ENCODE data around the gene CDHR3.
A peak's percentile ranks its signal among the peaks of the same experiment; 100 is the strongest.
"Not testable (repeated sequence)": the region's sequence is repeated elsewhere in the genome, so short reads cannot be mapped to it uniquely, and the experiment has no call there.

CDHR3 gene

DNA sequence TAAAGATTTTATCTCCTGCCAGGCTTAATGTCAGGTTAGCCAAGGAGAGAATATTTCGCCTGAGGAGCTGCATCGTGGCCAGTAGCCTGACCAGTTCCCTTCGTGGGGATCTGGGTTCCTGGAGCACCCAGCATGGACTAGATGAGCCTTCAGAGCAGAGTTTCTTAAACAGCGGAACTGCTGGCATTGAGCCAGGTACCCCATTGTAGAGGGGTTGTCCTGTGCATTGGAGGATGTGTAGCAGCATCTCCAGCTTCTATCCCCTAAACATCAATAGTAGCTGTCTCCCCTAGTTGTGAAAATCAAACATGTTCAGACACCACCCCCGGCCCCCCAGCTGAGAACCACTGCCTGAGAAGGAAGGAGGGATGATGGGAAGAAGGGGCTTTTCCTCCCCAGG, 36.2 kb downstream of the CDHR3 start:
- TF ChIP-seq, protein P1, sequence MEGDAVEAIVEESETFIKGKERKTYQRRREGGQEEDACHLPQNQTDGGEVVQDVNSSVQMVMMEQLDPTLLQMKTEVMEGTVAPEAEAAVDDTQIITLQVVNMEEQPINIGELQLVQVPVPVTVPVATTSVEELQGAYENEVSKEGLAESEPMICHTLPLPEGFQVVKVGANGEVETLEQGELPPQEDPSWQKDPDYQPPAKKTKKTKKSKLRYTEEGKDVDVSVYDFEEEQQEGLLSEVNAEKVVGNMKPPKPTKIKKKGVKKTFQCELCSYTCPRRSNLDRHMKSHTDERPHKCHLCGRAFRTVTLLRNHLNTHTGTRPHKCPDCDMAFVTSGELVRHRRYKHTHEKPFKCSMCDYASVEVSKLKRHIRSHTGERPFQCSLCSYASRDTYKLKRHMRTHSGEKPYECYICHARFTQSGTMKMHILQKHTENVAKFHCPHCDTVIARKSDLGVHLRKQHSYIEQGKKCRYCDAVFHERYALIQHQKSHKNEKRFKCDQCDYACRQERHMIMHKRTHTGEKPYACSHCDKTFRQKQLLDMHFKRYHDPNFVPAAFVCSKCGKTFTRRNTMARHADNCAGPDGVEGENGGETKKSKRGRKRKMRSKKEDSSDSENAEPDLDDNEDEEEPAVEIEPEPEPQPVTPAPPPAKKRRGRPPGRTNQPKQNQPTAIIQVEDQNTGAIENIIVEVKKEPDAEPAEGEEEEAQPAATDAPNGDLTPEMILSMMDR (IDR thresholded peaks at IDR 0.05; ENCODE audit: low read depth, low read length, missing control alignments): no peak
- H3K4me3 ChIP-seq (ENCODE audit: low read depth, low read length): no peak overlapping the region
- DNase-seq (ENCODE audit: low read depth): no peak
- in situ Hi-C loops (cut with HindIII; ENCODE audit: low sequenced_read_pairs): no loop called here

DNA sequence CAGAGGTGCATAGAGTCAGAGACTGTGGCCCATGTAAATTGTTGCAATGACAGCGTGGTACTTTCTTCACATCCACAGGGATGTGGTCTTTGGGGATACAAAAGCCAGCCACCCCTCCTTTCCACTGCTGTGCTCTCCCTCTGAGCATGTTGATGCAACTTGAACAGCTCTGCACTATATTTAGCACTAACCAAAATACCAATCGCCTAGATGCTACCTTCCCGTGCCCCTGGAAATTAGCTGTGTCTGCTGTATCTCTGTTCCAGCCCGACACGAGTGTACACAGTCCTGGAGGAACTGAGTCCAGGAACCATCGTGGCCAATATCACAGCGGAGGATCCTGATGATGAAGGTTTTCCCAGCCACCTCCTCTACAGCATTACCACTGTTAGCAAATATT, 38.1 kb downstream of the CDHR3 start:
- no peak for DNase-seq (ENCODE audit: low read depth)
- in situ Hi-C loops (cut with HindIII; ENCODE audit: low sequenced_read_pairs): loop anchor here (25.0 kb wide), 1 partner anchor 239 kb away; no protein-coding TSS in a partner anchor
- no peak overlapping the region for H3K4me3 ChIP-seq (ENCODE audit: low read depth, low read length)
- TF ChIP-seq, protein P1 (IDR thresholded peaks at IDR 0.05; ENCODE audit: low read depth, low read length, missing control alignments): no peak

DNA sequence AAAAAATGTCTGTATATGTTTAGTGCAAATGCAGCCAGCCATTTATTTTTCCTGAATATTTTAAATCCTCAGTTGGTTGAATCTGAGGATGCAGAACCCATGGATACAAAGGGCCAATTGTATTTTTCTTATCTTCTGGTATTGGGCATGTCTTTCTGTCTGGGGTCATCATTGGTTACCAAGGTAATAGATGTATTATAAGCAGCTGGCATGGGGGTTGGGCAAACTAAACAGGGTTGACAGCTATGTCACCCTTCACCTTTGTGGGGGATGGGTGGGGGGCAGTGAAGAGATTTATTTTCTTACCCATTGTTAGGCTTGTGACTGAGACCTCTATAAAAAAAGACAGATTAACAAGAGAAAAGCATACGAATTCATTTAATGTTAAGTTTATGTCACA, 38.8 kb downstream of the CDHR3 start:
- TF ChIP-seq, protein P1 (IDR thresholded peaks at IDR 0.05; ENCODE audit: low read depth, low read length, missing control alignments): no peak
- in situ Hi-C loops (cut with HindIII; ENCODE audit: low sequenced_read_pairs): loop anchor here (25.0 kb wide), 1 partner anchor 240 kb away; no protein-coding TSS in a partner anchor
- DNase-seq (ENCODE audit: low read depth): no peak
- no peak overlapping the region for H3K4me3 ChIP-seq (ENCODE audit: low read depth, low read length)

DNA sequence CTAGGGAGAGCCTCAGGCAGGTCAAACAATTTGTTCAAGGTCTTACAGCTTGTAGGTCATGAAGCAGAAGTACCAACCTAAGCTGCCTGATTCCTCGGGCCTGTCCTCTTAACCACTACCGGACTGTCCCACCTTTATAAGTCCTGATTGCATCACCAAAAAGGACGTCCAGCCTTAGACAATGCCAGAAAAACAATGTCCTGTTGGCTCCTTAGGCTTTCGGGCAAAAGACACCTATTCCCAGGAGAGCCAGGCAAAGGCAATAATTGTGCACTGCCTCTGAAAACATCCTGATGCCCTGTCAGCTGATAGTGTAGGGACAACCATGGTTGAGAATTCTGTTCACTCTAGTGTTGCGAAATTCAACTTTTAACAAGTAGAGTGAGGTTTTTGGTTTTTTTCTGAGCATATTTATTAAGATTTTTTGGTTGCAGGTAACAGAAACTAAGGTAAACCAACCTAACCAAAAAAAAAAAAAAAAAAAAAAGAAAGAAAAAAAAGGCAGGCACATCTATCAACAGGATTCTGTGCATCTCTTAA, 40.5 kb downstream of the CDHR3 start:
- TF ChIP-seq, protein P1 (IDR thresholded peaks at IDR 0.05; ENCODE audit: low read depth, low read length, missing control alignments): no peak
- no peak for DNase-seq (ENCODE audit: low read depth)
- H3K4me3 ChIP-seq (ENCODE audit: low read depth, low read length): no peak overlapping the region
- in situ Hi-C loops (cut with HindIII; ENCODE audit: low sequenced_read_pairs): loop anchor here (25.0 kb wide), 1 partner anchor 241 kb away; no protein-coding TSS in a partner anchor

DNA sequence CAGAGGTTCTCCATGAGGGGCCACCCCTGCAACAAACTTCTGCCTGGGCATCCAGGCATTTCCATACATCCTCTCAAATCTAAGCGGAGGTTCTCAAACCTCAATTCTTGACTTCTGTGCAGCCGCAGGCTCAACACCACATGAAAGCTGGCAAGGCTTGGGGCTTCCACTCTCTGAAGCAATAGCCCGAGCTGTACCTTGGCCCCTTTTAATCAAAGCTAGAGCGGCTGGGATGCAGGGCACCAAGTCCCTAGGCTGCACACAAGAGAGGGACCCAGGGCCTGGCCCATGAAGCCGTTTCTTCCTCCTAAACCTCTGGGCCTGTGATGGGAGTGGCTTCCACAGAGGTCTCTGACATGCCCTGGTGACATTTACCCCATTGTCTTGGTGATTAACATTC, 43.8 kb downstream of the CDHR3 start:
- TF ChIP-seq, protein P1 (IDR thresholded peaks at IDR 0.05; ENCODE audit: low read depth, low read length, missing control alignments): no peak
- in situ Hi-C loops (cut with HindIII; ENCODE audit: low sequenced_read_pairs): loop anchor here (25.0 kb wide), 1 partner anchor 245 kb away; no protein-coding TSS in a partner anchor
- no peak overlapping the region for H3K4me3 ChIP-seq (ENCODE audit: low read depth, low read length)
- DNase-seq (ENCODE audit: low read depth): no peak

DNA sequence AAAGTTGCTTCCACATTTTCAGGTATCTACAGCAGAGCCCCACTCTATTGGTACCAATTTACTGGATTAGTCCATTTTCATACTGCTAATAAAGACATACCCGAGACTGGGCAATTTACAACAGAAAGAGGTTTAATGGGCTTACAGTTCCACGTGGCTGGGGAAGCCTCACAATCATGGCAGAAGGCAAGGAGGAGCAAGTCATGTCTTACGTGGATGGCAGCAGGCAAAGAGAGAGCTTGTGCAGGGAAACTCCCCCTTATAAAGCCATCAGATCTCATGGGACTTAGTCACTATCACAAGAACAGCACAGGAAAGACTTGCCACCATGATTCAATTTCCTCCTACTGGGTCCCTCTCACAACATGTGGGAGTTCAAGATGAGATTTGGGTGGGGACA, 44.7 kb downstream of the CDHR3 start:
- DNase-seq (ENCODE audit: low read depth); H3K4me3 ChIP-seq (ENCODE audit: low read depth, low read length): not testable (repeated sequence)
- in situ Hi-C loops (cut with HindIII; ENCODE audit: low sequenced_read_pairs): loop anchor here (25.0 kb wide), 1 partner anchor 245 kb away; no protein-coding TSS in a partner anchor

DNA sequence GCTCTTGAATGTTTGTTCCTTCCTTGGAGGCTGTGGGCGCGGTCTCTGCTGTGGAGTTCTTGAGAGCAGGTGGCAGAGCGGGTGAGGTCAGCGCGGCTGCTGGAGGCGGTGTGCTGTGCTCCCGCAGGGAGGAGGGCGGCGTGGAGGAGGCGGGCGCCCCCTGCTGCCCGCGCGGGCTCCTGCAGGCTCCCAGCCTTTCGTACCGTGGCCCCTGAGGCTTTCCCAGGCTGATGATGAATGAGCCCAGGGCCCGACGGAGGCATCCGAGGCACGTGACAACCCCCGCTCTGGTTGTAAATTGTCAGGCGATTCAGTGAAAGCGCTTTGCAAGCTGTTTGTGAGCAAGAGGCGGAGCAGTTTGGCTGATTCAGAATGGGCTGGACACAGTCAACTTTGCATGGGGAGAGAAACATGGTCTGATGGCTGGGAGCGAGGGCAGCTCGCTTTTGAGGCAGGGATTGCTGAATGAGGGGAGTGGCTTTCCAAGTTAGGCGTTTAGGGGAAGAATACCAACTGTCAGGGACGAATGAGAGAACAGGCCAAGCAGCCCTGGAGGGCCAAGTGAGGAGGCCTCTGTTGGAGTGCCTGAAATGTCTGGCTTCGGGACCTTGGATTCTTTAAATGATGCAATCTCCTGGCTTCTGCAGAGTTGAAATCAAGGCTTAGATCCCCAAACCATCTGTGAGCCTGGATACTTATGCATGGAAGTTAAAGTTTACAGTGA, 46.6 kb downstream of the CDHR3 start:
- peak; percentile 68 for DNase-seq (ENCODE audit: low read depth)
- in situ Hi-C loops (cut with HindIII; ENCODE audit: low sequenced_read_pairs): loop anchor here (25.0 kb wide), 1 partner anchor 247 kb away; no protein-coding TSS in a partner anchor
- TF ChIP-seq, protein P1 (IDR thresholded peaks at IDR 0.05; ENCODE audit: low read depth, low read length, missing control alignments): peak; percentile 88
- no peak overlapping the region for H3K4me3 ChIP-seq (ENCODE audit: low read depth, low read length)

Measured in astrocyte of the cerebellum (primary cell).